HL-60 (cell line): Measurements from ENCODE around the gene SENP1.

Experiments used
- DNase-seq, 2 experiments: peaks; one replicate each; pipeline ENCODE4 v3.0.0-alpha.2; 2010 to 2020; ENCODE audit warnings: low read depth in 1 of 2, low spot score in 1 of 2
- H3K27ac ChIP-seq: fragments of 250-450 bp; sonication (Bioruptor Pico); replicated peaks from 2 replicates; pipeline ENCODE4 v1.5.1; 2020; ENCODE audit warnings: mild to moderate bottlenecking, moderate library complexity
- H3K27me3 ChIP-seq: fragments of 250-450 bp; sonication (Bioruptor Pico); 2 replicates; pipeline ENCODE4 v1.5.1; 2021; ENCODE audit warnings: mild to moderate bottlenecking, moderate library complexity; ENCODE audit not compliant: insufficient read depth, poor library complexity, severe bottlenecking
- H3K4me3 ChIP-seq: replicated peaks from 2 replicates; pipeline ENCODE4 v1.5.1; 2011; ENCODE audit warnings: mild to moderate bottlenecking, control low read depth, low read length; ENCODE audit not compliant: insufficient read depth
- GABPA ChIP-seq: IDR thresholded peaks from 2 replicates; pipeline ENCODE4 v1.6.1; 2012; ENCODE audit warnings: low read depth
- POLR2AphosphoS5 ChIP-seq: IDR thresholded peaks from 2 replicates; pipeline ENCODE4 v1.6.1; 2012; ENCODE audit warnings: low read depth
- SPI1 ChIP-seq: IDR thresholded peaks from 2 replicates; pipeline ENCODE4 v1.6.1; 2012; ENCODE audit warnings: low read depth, mild to moderate bottlenecking, borderline replicate concordance
- long read RNA-seq: library from polyadenylated mRNA; unstranded; transcript quantifications from one replicate; pipeline ENCODE4 v2.0.0, GENCODE V29; 2020
- TF ChIP-seq, protein P1 (sequence below): IDR thresholded peaks from 2 replicates; pipeline ENCODE4 v1.6.1; 2012; ENCODE audit warnings: low read depth; ENCODE audit not compliant: insufficient replicate concordance
- TF ChIP-seq, protein P2 (sequence below): IDR thresholded peaks from one replicate; pipeline ENCODE4 v1.5.1; 2011; ENCODE audit warnings: low read length, control low read depth, inconsistent platforms; ENCODE audit not compliant: insufficient read depth

The SENP1 gene
- long read RNA-seq, full-length matches to known transcripts = 15 of 49 reads
- long read RNA-seq, partial matches to known transcripts = 11 of 49 reads
- long read RNA-seq, other reads (novel, unspliced or antisense) = 23 of 49 reads

DNA sequence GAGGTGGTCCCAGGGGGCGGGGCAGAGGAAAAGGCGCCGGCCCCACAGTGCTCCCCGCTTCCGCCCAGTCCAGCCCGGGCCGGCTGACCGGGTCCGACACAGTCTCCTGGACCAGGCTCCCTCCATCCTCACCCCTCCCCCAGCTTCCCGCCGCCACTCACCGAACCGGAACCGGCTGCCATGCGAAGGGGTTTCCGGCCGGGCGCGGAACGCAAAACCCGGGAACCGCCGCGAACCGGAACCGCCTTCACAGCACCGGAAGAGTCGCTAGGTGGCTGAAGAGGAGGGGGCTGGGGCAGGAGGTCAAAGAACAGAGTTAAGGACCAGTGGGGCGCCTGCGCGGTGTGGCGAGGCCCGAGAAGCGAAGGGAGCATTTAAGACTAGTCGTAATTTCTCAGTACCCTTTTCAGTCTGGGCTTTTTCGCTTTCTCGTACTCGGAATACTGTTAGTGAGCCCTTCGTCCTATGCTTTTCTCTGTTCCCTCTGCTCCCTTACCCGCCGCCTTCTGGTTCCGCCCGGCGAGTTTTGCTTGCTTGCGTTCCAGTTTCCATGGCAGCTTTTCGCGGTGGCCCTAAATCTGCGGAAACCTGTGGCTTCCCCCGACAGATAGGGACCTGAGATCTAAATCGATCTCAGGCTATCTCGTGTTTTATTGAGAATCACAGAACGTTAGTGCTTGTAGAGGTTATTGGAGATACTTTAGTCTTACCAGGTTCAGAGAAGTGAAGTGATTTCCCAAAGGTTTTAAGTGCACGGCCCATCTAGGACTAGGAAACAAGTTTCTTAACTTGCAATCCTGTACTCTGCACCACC, at the start of gene SENP1:
Gene SENP1, minus strand, starts transcription at position 213 of the 814 bp plus-strand sequence. CDS start 4,607 bp downstream, outside the sequence.
- TF ChIP-seq, protein P1, sequence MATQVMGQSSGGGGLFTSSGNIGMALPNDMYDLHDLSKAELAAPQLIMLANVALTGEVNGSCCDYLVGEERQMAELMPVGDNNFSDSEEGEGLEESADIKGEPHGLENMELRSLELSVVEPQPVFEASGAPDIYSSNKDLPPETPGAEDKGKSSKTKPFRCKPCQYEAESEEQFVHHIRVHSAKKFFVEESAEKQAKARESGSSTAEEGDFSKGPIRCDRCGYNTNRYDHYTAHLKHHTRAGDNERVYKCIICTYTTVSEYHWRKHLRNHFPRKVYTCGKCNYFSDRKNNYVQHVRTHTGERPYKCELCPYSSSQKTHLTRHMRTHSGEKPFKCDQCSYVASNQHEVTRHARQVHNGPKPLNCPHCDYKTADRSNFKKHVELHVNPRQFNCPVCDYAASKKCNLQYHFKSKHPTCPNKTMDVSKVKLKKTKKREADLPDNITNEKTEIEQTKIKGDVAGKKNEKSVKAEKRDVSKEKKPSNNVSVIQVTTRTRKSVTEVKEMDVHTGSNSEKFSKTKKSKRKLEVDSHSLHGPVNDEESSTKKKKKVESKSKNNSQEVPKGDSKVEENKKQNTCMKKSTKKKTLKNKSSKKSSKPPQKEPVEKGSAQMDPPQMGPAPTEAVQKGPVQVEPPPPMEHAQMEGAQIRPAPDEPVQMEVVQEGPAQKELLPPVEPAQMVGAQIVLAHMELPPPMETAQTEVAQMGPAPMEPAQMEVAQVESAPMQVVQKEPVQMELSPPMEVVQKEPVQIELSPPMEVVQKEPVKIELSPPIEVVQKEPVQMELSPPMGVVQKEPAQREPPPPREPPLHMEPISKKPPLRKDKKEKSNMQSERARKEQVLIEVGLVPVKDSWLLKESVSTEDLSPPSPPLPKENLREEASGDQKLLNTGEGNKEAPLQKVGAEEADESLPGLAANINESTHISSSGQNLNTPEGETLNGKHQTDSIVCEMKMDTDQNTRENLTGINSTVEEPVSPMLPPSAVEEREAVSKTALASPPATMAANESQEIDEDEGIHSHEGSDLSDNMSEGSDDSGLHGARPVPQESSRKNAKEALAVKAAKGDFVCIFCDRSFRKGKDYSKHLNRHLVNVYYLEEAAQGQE = no peak
- TF ChIP-seq GABPA (peak; percentile 94), SPI1 (peak; percentile 32; the same call in 1 of the 2 replicates), POLR2AphosphoS5 (peak; percentile 69)
- TF ChIP-seq, protein P2, sequence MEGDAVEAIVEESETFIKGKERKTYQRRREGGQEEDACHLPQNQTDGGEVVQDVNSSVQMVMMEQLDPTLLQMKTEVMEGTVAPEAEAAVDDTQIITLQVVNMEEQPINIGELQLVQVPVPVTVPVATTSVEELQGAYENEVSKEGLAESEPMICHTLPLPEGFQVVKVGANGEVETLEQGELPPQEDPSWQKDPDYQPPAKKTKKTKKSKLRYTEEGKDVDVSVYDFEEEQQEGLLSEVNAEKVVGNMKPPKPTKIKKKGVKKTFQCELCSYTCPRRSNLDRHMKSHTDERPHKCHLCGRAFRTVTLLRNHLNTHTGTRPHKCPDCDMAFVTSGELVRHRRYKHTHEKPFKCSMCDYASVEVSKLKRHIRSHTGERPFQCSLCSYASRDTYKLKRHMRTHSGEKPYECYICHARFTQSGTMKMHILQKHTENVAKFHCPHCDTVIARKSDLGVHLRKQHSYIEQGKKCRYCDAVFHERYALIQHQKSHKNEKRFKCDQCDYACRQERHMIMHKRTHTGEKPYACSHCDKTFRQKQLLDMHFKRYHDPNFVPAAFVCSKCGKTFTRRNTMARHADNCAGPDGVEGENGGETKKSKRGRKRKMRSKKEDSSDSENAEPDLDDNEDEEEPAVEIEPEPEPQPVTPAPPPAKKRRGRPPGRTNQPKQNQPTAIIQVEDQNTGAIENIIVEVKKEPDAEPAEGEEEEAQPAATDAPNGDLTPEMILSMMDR = no peak
- Histone ChIP-seq H3K27me3 (no peaks in the 10 kb centered on the region), H3K4me3 (peak within 1 kb of the TSS; percentile 91), H3K27ac (peak within 1 kb of the TSS; percentile 96)
- DNase-seq = peak; percentile 63 to 86

DNA sequence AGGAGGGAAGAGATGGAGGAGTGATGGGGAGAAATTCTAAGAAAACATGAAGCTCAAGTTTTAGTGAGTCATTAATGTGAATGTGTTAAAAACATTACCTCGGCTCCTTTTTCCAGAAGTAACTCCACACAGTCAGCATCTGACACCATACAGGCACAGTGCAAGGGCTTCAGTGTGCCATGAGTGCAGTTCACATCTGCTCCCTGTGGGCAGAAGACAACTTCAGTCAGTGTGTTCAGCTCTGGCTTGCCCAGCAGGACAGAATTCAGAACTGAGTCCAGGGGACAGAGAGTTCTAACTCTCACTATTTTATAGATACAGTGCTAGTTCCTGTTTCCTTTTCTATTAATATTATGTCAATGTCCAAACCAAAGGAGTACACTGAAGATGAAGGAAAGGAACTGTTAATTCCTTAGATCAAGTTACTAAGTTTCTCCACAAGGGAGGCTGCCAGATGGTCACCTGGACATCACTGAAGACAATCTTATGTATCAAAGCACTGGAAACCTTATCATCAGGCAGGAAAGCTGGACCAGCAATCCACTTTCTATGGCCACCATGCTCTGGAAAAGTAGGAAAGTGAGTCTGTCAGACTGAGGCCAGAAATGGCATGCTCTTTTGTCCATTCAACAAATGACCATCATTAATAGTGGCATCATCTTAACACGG, 45.4 kb upstream of the SENP1 start:
- H3K27me3 ChIP-seq = no peaks in the 10 kb centered on the region
- no peak overlapping the region for H3K4me3 ChIP-seq
- TF ChIP-seq SPI1 = no peak
- no peak for TF ChIP-seq POLR2AphosphoS5
- TF ChIP-seq, protein P2 = no peak
- TF ChIP-seq, protein P1 = no peak
- no peak for TF ChIP-seq GABPA
- no peak overlapping the region for H3K27ac ChIP-seq
- no peak for DNase-seq

DNA sequence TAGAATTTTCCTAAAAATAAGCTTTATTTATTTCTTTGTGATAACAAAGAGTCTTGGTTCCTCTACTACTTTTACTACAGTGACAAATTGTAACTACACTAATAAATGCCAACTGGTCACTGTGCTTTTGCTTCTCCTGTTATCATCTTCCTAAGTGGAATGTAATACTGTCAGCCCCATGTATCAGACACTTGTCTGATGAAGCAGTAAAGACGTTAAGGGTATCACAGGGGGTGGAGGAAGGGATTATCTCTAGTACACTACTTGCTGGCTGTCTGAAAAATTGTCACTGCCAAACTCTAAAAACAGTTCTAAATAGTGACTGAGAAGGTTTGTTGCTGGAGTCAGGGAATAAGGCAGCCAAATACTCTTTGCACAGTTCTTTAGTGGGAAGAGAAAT, 40.1 kb upstream of the SENP1 start:
- no peak for DNase-seq
- TF ChIP-seq, protein P2 = no peak
- no peaks in the 10 kb centered on the region for H3K27me3 ChIP-seq
- no peak overlapping the region for H3K4me3 ChIP-seq
- no peak overlapping the region for H3K27ac ChIP-seq
